Chondrocyte (in vitro differentiated cells): ENCODE measurements around the gene PDE4D. TPM values are rescaled to one million over a fixed set of nuclear protein-coding genes. Genes with fewer than 3 reads are reported as not detected.

Source experiments
- DNase-seq: peaks from one replicate; pipeline ENCODE4 v3.0.0; 2021; ENCODE audit warnings: mixed read lengths, low spot score
- H3K27ac Mint-ChIP-seq: one replicate; pipeline ENCODE4 v1.8.0; 2021; ENCODE audit warnings: mild to moderate bottlenecking, moderate library complexity, mixed read lengths; ENCODE audit not compliant: unreplicated experiment
- H3K27me3 Mint-ChIP-seq: 2 replicates; pipeline ENCODE4 v1.8.0; 2021; ENCODE audit warnings: low read depth, mixed read lengths
- H3K36me3 Mint-ChIP-seq: 2 replicates; pipeline ENCODE4 v1.8.0; 2021; ENCODE audit warnings: low read depth, mixed read lengths
- H3K4me1 Mint-ChIP-seq: 2 replicates; pipeline ENCODE4 v1.8.0; 2021; ENCODE audit warnings: low read depth, mild to moderate bottlenecking, mixed read lengths
- H3K4me3 Mint-ChIP-seq: one replicate; pipeline ENCODE4 v1.8.0; 2021; ENCODE audit warnings: mild to moderate bottlenecking, moderate library complexity, mixed read lengths; ENCODE audit not compliant: unreplicated experiment
- H3K9me3 Mint-ChIP-seq: 2 replicates; pipeline ENCODE4 v1.8.0; 2021; ENCODE audit warnings: low read depth, mixed read lengths
- total RNA-seq: library from RNA; stranded (reverse); gene quantifications from 3 replicates; pipeline ENCODE4 v1.2.1, GENCODE V29; 2021
- TF ChIP-seq, protein P1 (sequence below): fragments of 200-600 bp; sonication (generic); IDR thresholded peaks from 2 replicates; pipeline ENCODE4 v1.5.0; 2021; ENCODE audit warnings: antibody characterized with exemption, mild to moderate bottlenecking, moderate library complexity

PDE4D gene
- total RNA-seq, 1 donor from 2014 or later, result 21.1 TPM

DNA sequence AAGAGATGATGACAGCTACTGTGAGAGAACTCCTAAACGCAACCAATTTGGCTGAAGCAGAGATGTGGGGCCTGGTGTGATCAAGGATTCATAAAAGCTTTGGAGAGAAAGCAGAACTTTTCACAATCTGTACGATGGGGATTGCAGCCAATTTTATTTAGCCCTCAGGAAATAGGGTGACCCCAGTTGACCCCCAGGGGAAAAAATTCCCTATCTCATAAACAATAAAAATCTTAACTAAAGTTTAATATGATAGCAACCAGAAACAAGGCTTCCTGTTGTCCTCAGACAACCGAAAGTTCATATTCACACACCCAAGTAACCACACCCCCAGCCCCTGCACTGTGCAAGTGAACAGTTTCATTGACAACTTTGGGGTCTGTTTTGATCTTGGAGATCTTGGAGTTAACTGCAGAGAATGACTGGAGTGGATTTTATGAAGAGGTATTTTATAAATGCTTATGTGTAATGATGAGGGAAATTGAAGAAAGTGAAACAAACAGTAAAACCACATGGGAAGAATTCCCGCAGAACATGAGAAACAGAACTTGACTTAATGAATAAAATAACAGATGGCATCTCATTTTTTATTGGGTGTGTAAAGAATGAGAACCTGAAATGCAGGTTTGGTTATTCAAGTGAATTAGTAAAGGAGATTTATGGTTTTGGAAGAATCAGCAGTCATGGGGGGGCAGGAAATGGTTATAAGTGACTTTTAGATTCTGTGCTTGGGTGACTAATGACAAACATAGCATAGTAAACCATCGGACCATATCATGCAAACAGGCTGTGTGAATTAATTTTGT, 94.5 kb downstream of the PDE4D start:
- Mint-ChIP-seq H3K4me3 (no peak overlapping the region), H3K27ac (no peak overlapping the region), H3K36me3 (no peaks in the 10 kb centered on the region), H3K4me1 (peaks cover 6% of the 10 kb centered on the region), H3K9me3 (no peaks in the 10 kb centered on the region), H3K27me3 (no peaks in the 10 kb centered on the region)
- TF ChIP-seq, protein P1, sequence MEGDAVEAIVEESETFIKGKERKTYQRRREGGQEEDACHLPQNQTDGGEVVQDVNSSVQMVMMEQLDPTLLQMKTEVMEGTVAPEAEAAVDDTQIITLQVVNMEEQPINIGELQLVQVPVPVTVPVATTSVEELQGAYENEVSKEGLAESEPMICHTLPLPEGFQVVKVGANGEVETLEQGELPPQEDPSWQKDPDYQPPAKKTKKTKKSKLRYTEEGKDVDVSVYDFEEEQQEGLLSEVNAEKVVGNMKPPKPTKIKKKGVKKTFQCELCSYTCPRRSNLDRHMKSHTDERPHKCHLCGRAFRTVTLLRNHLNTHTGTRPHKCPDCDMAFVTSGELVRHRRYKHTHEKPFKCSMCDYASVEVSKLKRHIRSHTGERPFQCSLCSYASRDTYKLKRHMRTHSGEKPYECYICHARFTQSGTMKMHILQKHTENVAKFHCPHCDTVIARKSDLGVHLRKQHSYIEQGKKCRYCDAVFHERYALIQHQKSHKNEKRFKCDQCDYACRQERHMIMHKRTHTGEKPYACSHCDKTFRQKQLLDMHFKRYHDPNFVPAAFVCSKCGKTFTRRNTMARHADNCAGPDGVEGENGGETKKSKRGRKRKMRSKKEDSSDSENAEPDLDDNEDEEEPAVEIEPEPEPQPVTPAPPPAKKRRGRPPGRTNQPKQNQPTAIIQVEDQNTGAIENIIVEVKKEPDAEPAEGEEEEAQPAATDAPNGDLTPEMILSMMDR, result no peak
- no peak for DNase-seq

DNA sequence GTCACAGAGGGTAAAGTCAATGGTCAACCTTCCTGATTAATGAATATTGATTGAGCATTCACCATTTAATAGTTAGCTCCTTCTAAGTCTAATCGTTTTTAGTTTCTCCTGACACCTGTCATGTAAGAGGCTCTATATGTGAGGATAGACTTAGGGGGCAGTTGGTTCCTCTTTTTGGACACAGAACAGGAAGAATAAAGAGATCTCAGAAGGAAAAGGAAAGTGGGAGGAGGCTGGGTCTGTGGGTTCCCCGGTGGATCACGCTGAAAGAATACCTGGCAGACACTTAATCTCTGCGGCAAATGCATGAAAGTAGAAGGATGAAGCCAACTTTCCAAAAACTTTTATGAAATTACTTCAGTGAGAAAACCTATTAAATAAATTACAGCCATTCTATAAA, 98.4 kb downstream of the PDE4D start:
- TF ChIP-seq, protein P1, result no peak
- H3K36me3 Mint-ChIP-seq, result no peaks in the 10 kb centered on the region
- H3K9me3 Mint-ChIP-seq, result no peaks in the 10 kb centered on the region
- no peaks in the 10 kb centered on the region for H3K27me3 Mint-ChIP-seq
- no peak for DNase-seq
- H3K4me1 Mint-ChIP-seq, result peaks cover 41% of the 10 kb centered on the region
- no peak overlapping the region for H3K27ac Mint-ChIP-seq
- no peak overlapping the region for H3K4me3 Mint-ChIP-seq

GRCh38 chr5:59792983-59793585, 100.4 kb downstream of the PDE4D start:
- H3K36me3 Mint-ChIP-seq, result no peaks in the 10 kb centered on the region
- TF ChIP-seq, protein P1, result no peak
- no peak overlapping the region for H3K4me3 Mint-ChIP-seq
- peak overlapping the region; percentile 85 for H3K27ac Mint-ChIP-seq
- peaks cover 61% of the 10 kb centered on the region for H3K4me1 Mint-ChIP-seq
- no peaks in the 10 kb centered on the region for H3K9me3 Mint-ChIP-seq
- no peak for DNase-seq
- no peaks in the 10 kb centered on the region for H3K27me3 Mint-ChIP-seq

- no peaks in the 10 kb centered on the region for H3K9me3 Mint-ChIP-seq
- H3K4me1 Mint-ChIP-seq, result peaks cover 74% of the 10 kb centered on the region
- no peaks in the 10 kb centered on the region for H3K36me3 Mint-ChIP-seq
- TF ChIP-seq, protein P1, result no peak
- no peaks in the 10 kb centered on the region for H3K27me3 Mint-ChIP-seq
- H3K4me3 Mint-ChIP-seq, result no peak overlapping the region
- no peak for DNase-seq
- peak overlapping the region; percentile 5 for H3K27ac Mint-ChIP-seq
Measured at GRCh38 chr5:59791617-59792016, 101.9 kb downstream of the PDE4D start.

GRCh38 chr5:59790776-59791475, 102.6 kb downstream of the PDE4D start:
- no peak overlapping the region for H3K4me3 Mint-ChIP-seq

More at GRCh38 chr5:59790776-59791475, 102.6 kb downstream of the PDE4D start:
- Mint-ChIP-seq H3K27me3 (no peaks in the 10 kb centered on the region), H3K9me3 (no peaks in the 10 kb centered on the region), H3K4me1 (peaks cover 81% of the 10 kb centered on the region), H3K27ac (peak overlapping the region; percentile 18), H3K36me3 (no peaks in the 10 kb centered on the region)
- no peak for DNase-seq
- TF ChIP-seq, protein P1, result no peak
